GM19351 (cell line): Measurements from ENCODE around the gene NANOS3.
"Not testable (repeated sequence)": the region's sequence is repeated elsewhere in the genome, so short reads cannot be mapped to it uniquely, and the experiment has no call there.

ENCODE experiments used
- ATAC-seq: cut with Tn5 transposase; IDR thresholded peaks from one replicate; pipeline ENCODE4 v1.9.1; 2021; ENCODE audit warnings: mild to moderate bottlenecking, moderate library complexity; ENCODE audit not compliant: unreplicated experiment

The NANOS3 gene

GRCh38 chr19:13843104-13843921, 33.6 kb upstream of the NANOS3 start:
- no peak for ATAC-seq

- no peak for ATAC-seq
Observed at GRCh38 chr19:13844130-13844631, 32.8 kb upstream of the NANOS3 start.

GRCh38 chr19:13846557-13847406, 30.2 kb upstream of the NANOS3 start:
- ATAC-seq: peak; percentile 61

- no peak for ATAC-seq
Observed at GRCh38 chr19:13847407-13848339, 29.3 kb upstream of the NANOS3 start.

- no peak for ATAC-seq
Observed at GRCh38 chr19:13848340-13848677, 28.6 kb upstream of the NANOS3 start.

GRCh38 chr19:13848798-13849676, 27.9 kb upstream of the NANOS3 start:
- ATAC-seq: no peak

GRCh38 chr19:13849991-13850909, 26.7 kb upstream of the NANOS3 start:
- no peak for ATAC-seq

- ATAC-seq: no peak
Observed at GRCh38 chr19:13850910-13851733, 25.8 kb upstream of the NANOS3 start.

GRCh38 chr19:13851734-13852114, 25.2 kb upstream of the NANOS3 start:
- ATAC-seq: not testable (repeated sequence)

- not testable (repeated sequence) for ATAC-seq
Observed at GRCh38 chr19:13852171-13852707, 24.7 kb upstream of the NANOS3 start.

- ATAC-seq: no peak
Observed at GRCh38 chr19:13856497-13856896, 20.4 kb upstream of the NANOS3 start.

GRCh38 chr19:13859361-13859880, 17.5 kb upstream of the NANOS3 start:
- no peak for ATAC-seq

- ATAC-seq: no peak
Observed at GRCh38 chr19:13860679-13861391, 16.1 kb upstream of the NANOS3 start.

- peak; percentile 19 for ATAC-seq
Observed at GRCh38 chr19:13861392-13861713, 15.6 kb upstream of the NANOS3 start.

GRCh38 chr19:13861714-13862531, 15.0 kb upstream of the NANOS3 start:
- ATAC-seq: peak; percentile 71

GRCh38 chr19:13864046-13864666, 12.8 kb upstream of the NANOS3 start:
- ATAC-seq: no peak
